Astrocyte (in vitro differentiated cells and primary cell): ENCODE results near the gene SLC5A2. TPM values are rescaled to one million over a fixed set of nuclear protein-coding genes. Genes with fewer than 3 reads are reported as not detected.
"Not testable (repeated sequence)": the region's sequence is repeated elsewhere in the genome, so short reads cannot be mapped to it uniquely, and the experiment has no call there.

Source experiments
- DNase-seq: peaks from one replicate; pipeline ENCODE4 v3.0.0-alpha.2; 2010; ENCODE audit warnings: low read depth
- FAIRE-seq: peaks from 2 replicates; lab custom pipeline; 2011; peaks lifted over from hg19 to GRCh38; lab: Jason Lieb, UNC
- H2AFZ ChIP-seq: 2 replicates; pipeline ENCODE4 v1.6.0; 2012; ENCODE audit warnings: low read depth, low read length, inconsistent platforms
- H3K27ac ChIP-seq: 2 replicates; pipeline ENCODE4 v1.5.1; 2011; ENCODE audit warnings: low read depth, low read length, inconsistent platforms
- H3K27me3 ChIP-seq: 2 replicates; pipeline ENCODE4 v1.6.0; 2011; ENCODE audit warnings: low read length, inconsistent platforms; ENCODE audit not compliant: insufficient read depth
- H3K36me3 ChIP-seq: 2 replicates; pipeline ENCODE4 v1.5.1; 2011; ENCODE audit warnings: low read length, inconsistent platforms; ENCODE audit not compliant: insufficient read depth
- H3K4me1 ChIP-seq: 2 replicates; pipeline ENCODE4 v1.5.1; 2011; ENCODE audit warnings: low read length, inconsistent platforms; ENCODE audit not compliant: insufficient read depth
- H3K4me2 ChIP-seq: 2 replicates; pipeline ENCODE4 v1.6.0; 2012; ENCODE audit warnings: low read length, inconsistent platforms
- H3K4me3 ChIP-seq: 2 replicates; pipeline ENCODE4 v1.5.1; 2011; ENCODE audit warnings: low read depth, mild to moderate bottlenecking, low read length, inconsistent platforms; ENCODE audit not compliant: insufficient read depth
- H3K79me2 ChIP-seq: 2 replicates; pipeline ENCODE4 v1.6.0; 2012; ENCODE audit warnings: mild to moderate bottlenecking, low read length, inconsistent platforms; ENCODE audit not compliant: insufficient read depth
- H3K9ac ChIP-seq: 2 replicates; pipeline ENCODE4 v1.6.0; 2012; ENCODE audit warnings: mild to moderate bottlenecking, low read length, inconsistent platforms
- H3K9me3 ChIP-seq: 2 replicates; pipeline ENCODE4 v1.5.1; 2012; ENCODE audit warnings: low read depth, mild to moderate bottlenecking, low read length, inconsistent platforms; ENCODE audit not compliant: insufficient read depth
- H4K20me1 ChIP-seq: 2 replicates; pipeline ENCODE4 v1.6.0; 2012; ENCODE audit warnings: low read length, inconsistent platforms; ENCODE audit not compliant: insufficient read depth
- H3K27ac Mint-ChIP-seq: one replicate; pipeline ENCODE4 v1.8.0; 2021; ENCODE audit warnings: mild to moderate bottlenecking, mixed read lengths; ENCODE audit not compliant: unreplicated experiment
- H3K27me3 Mint-ChIP-seq: one replicate; pipeline ENCODE4 v1.8.0; 2021; ENCODE audit warnings: low read depth, mixed read lengths; ENCODE audit not compliant: unreplicated experiment
- H3K36me3 Mint-ChIP-seq: one replicate; pipeline ENCODE4 v1.8.0; 2021; ENCODE audit warnings: low read depth, mixed read lengths; ENCODE audit not compliant: unreplicated experiment
- H3K4me1 Mint-ChIP-seq: one replicate; pipeline ENCODE4 v1.8.0; 2021; ENCODE audit warnings: low read depth, mixed read lengths; ENCODE audit not compliant: unreplicated experiment
- H3K4me3 Mint-ChIP-seq: one replicate; pipeline ENCODE4 v1.8.0; 2021; ENCODE audit warnings: mild to moderate bottlenecking, moderate library complexity, mixed read lengths; ENCODE audit not compliant: unreplicated experiment
- H3K9me3 Mint-ChIP-seq: one replicate; pipeline ENCODE4 v1.8.0; 2021; ENCODE audit warnings: mild to moderate bottlenecking, mixed read lengths; ENCODE audit not compliant: unreplicated experiment
- CTCF ChIP-seq: IDR thresholded peaks from 2 replicates; pipeline ENCODE4 v1.5.1; 2011; ENCODE audit warnings: low read depth, mild to moderate bottlenecking, inconsistent platforms, low read length, moderate library complexity; ENCODE audit not compliant: insufficient read depth
- EZH2 ChIP-seq: IDR thresholded peaks from 2 replicates; pipeline ENCODE4 v1.6.1; 2012; ENCODE audit warnings: mild to moderate bottlenecking, low read length, inconsistent platforms; ENCODE audit not compliant: insufficient read depth
- total RNA-seq: library from RNA; stranded (reverse); gene quantifications from 2 replicates; pipeline ENCODE4 v1.2.1, GENCODE V29; 2021

The SLC5A2 gene
- total RNA-seq, 1 donor from 2014 or later, result not detected

- Histone ChIP-seq H3K79me2 (no peaks in the 10 kb centered on the region), H3K9me3 (no peaks in the 10 kb centered on the region)
- TF ChIP-seq CTCF (no peak), EZH2 (no peak)
These were observed 46.5 kb upstream of the SLC5A2 start for GRCh38 chr16:31436221-31437045.

GRCh38 chr16:31438414-31438813 lies 44.5 kb upstream of the SLC5A2 start:
- H3K9ac ChIP-seq, result no peak overlapping the region
- H3K9me3 ChIP-seq, result no peaks in the 10 kb centered on the region
- no peak overlapping the region for H2AFZ ChIP-seq
- no peaks in the 10 kb centered on the region for H4K20me1 ChIP-seq
- H3K36me3 ChIP-seq, result no peaks in the 10 kb centered on the region
- H3K4me2 ChIP-seq, result no peak overlapping the region
- no peaks in the 10 kb centered on the region for H3K36me3 Mint-ChIP-seq
- no peaks in the 10 kb centered on the region for H3K79me2 ChIP-seq
- H3K4me1 Mint-ChIP-seq, result no peaks in the 10 kb centered on the region
- peaks cover 6% of the 10 kb centered on the region for H3K27me3 Mint-ChIP-seq
- no peak overlapping the region for H3K4me3 Mint-ChIP-seq
- no peaks in the 10 kb centered on the region for H3K9me3 Mint-ChIP-seq
- H3K4me3 ChIP-seq, result no peak overlapping the region
- DNase-seq (no peak), FAIRE-seq (no peak)
- H3K27ac ChIP-seq, result no peak overlapping the region
- no peaks in the 10 kb centered on the region for H3K27me3 ChIP-seq
- no peaks in the 10 kb centered on the region for H3K4me1 ChIP-seq
- H3K27ac Mint-ChIP-seq, result no peak overlapping the region
- TF ChIP-seq EZH2, result no peak
- no peak for TF ChIP-seq CTCF

More at GRCh38 chr16:31436221-31437045, 46.5 kb upstream of the SLC5A2 start:
- DNase-seq, result no peak
- H3K4me3 Mint-ChIP-seq, result no peak overlapping the region
- H3K9me3 Mint-ChIP-seq, result no peaks in the 10 kb centered on the region
- Histone ChIP-seq H3K4me3 (no peak overlapping the region), H3K36me3 (no peaks in the 10 kb centered on the region), H2AFZ (no peak overlapping the region), H3K4me2 (no peak overlapping the region), H3K27ac (no peak overlapping the region), H3K9ac (no peak overlapping the region), H3K27me3 (no peaks in the 10 kb centered on the region), H3K4me1 (no peaks in the 10 kb centered on the region), H4K20me1 (no peaks in the 10 kb centered on the region)
- peaks cover 8% of the 10 kb centered on the region for H3K27me3 Mint-ChIP-seq
- no peaks in the 10 kb centered on the region for H3K4me1 Mint-ChIP-seq
- no peak for FAIRE-seq
- no peak overlapping the region for H3K27ac Mint-ChIP-seq
- H3K36me3 Mint-ChIP-seq, result no peaks in the 10 kb centered on the region

- H3K9me3 Mint-ChIP-seq, DNase-seq, H3K27me3 Mint-ChIP-seq, H3K27ac ChIP-seq, H3K27ac Mint-ChIP-seq, H3K9ac ChIP-seq, H3K9me3 ChIP-seq, H3K79me2 ChIP-seq, H3K4me2 ChIP-seq, H3K27me3 ChIP-seq, H2AFZ ChIP-seq, H3K4me1 Mint-ChIP-seq, H3K4me3 ChIP-seq, H3K36me3 Mint-ChIP-seq, FAIRE-seq, H3K4me1 ChIP-seq, H3K36me3 ChIP-seq, H3K4me3 Mint-ChIP-seq, H4K20me1 ChIP-seq: not testable (repeated sequence)
These were observed 43.9 kb upstream of the SLC5A2 start for GRCh38 chr16:31439023-31439422.
